Astrocyte (in vitro differentiated cells and primary cell): ENCODE data around the gene MKNK1.

Experiments used
- EZH2 ChIP-seq: IDR thresholded peaks from 2 replicates; pipeline ENCODE4 v1.6.1; 2012; ENCODE audit warnings: mild to moderate bottlenecking, low read length, inconsistent platforms; ENCODE audit not compliant: insufficient read depth
- TF ChIP-seq, protein P1 (sequence below): IDR thresholded peaks from 2 replicates; pipeline ENCODE4 v1.5.1; 2011; ENCODE audit warnings: low read depth, mild to moderate bottlenecking, inconsistent platforms, low read length, moderate library complexity; ENCODE audit not compliant: insufficient read depth

DNA sequence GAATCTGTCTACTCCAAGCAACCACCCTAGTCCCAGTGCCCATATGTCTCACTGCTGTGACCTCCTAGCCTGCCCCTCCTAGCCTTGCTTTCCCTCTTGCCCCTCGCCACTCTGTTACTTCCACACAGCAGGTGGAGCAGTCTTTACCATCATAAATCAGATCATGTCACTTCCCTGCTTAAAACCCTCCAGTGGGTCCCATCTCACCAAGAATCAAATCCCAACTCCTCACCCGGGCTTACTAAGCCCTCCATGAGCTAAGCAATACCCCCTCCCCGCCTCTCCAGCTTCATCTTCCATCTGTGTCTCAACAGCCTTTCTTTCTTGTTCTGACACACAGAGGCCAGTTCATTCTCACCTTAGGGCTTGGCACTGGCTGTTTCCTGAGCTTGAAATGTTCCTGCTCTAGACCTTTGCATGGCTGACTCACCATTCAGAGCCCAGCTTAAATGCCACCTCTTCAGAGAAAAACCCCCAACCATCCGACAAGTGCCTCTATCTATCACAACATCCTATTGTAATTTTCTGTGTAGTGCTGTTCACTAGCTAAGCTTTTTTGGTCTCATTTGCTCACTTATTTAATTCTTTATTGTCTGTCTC is 74.9 kb downstream of the MKNK1 start:
- TF ChIP-seq, protein P1, sequence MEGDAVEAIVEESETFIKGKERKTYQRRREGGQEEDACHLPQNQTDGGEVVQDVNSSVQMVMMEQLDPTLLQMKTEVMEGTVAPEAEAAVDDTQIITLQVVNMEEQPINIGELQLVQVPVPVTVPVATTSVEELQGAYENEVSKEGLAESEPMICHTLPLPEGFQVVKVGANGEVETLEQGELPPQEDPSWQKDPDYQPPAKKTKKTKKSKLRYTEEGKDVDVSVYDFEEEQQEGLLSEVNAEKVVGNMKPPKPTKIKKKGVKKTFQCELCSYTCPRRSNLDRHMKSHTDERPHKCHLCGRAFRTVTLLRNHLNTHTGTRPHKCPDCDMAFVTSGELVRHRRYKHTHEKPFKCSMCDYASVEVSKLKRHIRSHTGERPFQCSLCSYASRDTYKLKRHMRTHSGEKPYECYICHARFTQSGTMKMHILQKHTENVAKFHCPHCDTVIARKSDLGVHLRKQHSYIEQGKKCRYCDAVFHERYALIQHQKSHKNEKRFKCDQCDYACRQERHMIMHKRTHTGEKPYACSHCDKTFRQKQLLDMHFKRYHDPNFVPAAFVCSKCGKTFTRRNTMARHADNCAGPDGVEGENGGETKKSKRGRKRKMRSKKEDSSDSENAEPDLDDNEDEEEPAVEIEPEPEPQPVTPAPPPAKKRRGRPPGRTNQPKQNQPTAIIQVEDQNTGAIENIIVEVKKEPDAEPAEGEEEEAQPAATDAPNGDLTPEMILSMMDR, result no peak
- no peak for TF ChIP-seq EZH2
